ENCODE measurements around the gene PIEZO1.

DNA sequence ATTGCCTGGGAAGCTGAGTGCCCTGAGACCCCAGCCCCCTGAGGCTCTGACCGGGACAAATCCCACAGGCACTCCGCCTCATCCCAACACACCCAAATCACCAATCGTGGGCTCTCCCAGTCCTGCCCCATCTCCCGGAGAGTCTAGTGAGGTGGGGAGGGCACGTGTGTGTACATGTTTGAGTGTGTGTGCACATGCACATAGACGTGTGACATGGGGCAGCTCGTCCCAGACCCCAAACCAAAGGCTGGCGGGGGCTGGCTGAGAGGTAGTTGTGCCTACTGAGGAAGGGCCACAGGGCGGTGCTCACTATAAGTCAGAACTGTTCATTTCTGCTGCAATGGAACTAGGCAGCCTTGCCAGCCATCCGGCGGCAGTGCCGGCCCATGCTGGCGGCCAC is 107.3 kb downstream of the PIEZO1 start:
- TF ChIP-seq, protein P1, sequence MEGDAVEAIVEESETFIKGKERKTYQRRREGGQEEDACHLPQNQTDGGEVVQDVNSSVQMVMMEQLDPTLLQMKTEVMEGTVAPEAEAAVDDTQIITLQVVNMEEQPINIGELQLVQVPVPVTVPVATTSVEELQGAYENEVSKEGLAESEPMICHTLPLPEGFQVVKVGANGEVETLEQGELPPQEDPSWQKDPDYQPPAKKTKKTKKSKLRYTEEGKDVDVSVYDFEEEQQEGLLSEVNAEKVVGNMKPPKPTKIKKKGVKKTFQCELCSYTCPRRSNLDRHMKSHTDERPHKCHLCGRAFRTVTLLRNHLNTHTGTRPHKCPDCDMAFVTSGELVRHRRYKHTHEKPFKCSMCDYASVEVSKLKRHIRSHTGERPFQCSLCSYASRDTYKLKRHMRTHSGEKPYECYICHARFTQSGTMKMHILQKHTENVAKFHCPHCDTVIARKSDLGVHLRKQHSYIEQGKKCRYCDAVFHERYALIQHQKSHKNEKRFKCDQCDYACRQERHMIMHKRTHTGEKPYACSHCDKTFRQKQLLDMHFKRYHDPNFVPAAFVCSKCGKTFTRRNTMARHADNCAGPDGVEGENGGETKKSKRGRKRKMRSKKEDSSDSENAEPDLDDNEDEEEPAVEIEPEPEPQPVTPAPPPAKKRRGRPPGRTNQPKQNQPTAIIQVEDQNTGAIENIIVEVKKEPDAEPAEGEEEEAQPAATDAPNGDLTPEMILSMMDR (conservative IDR thresholded peaks at IDR 0.05), result no peak
- no peak for TF ChIP-seq ZFX (IDR thresholded peaks at IDR 0.05)

Data from C4-2B (cell line).